HepG2 (cell line): ENCODE measurements around the gene ZDHHC16. TPM values are rescaled to one million over a fixed set of nuclear protein-coding genes. Genes with fewer than 3 reads are reported as not detected.
A peak's percentile ranks its signal among the peaks of the same experiment; 100 is the strongest.

Experiments
- ATAC-seq: fragments of 200-7000 bp; cut with Tn5 transposase; 3 replicates; pipeline ENCODE4 v1.9.1; 2020; ENCODE audit warnings: mild to moderate bottlenecking, moderate library complexity
- BruUV-seq: library from RNA; stranded (reverse); fragments of 400-500 nt; replicated peaks from 2 replicates; lab custom pipeline; 2021; lab: Mats Ljungman, UMichigan
- CTCF ChIA-PET: fragments of 300-600 bp; formaldehyde crosslinking; extraction: SDS; loops from one replicate; lab custom pipeline; 2021; ENCODE audit warnings: low total read pairs, inconsistent platforms, low intra/inter-chr PET ratio; lab: Yijun Ruan, JAX
- POLR2A ChIA-PET: fragments of 350-600 bp; sonication (Branson Sonifier 250); formaldehyde crosslinking; loops from one replicate; lab custom pipeline; 2020; ENCODE audit warnings: antibody characterized with exemption, inconsistent platforms; lab: Yijun Ruan, JAX
- DNase-seq: peaks from one replicate; pipeline ENCODE4 v3.0.0-alpha.2; 2015; ENCODE audit warnings: low spot score
- FAIRE-seq: peaks from 3 replicates; lab custom pipeline; 2011; peaks lifted over from hg19 to GRCh38; lab: Jason Lieb, UNC
- H2AFZ ChIP-seq: one replicate; pipeline ENCODE4 v1.6.1; 2011; ENCODE audit warnings: low read length, inconsistent platforms
- H3K27ac ChIP-seq: fragments of 300-600 bp; 3 replicates; pipeline ENCODE4 v1.8.0; 2011; ENCODE audit warnings: mixed run types, mild to moderate bottlenecking, mixed read lengths, low read length, inconsistent platforms; ENCODE audit not compliant: insufficient read depth; ENCODE audit errors: extremely low read length
- H3K27me3 ChIP-seq, 2 experiments: fragments of 200-600 bp in 1 of 2; 2 replicates in 1 of 2; 3 replicates in 1 of 2; pipeline versions ENCODE4 v1.6.0 to v1.8.0; 2011; ENCODE audit warnings: low read length in 2 of 2, mild to moderate bottlenecking in 2 of 2, moderate library complexity in 2 of 2, inconsistent platforms in 1 of 2; ENCODE audit not compliant: insufficient read depth in 2 of 2, control insufficient read depth in 1 of 2
- H3K36me3 ChIP-seq, 2 experiments: fragments of 200-600 bp in 1 of 2; replicated peaks in 1 of 2; 2 replicates in 1 of 2; 3 replicates in 1 of 2; pipeline versions ENCODE4 v1.5.1 to v1.8.0; 2011; ENCODE audit warnings: low read length in 2 of 2, inconsistent platforms in 1 of 2; ENCODE audit not compliant: insufficient read depth in 2 of 2, control insufficient read depth in 1 of 2
- H3K4me1 ChIP-seq: 2 replicates; pipeline ENCODE4 v1.5.1; 2012; ENCODE audit warnings: low read length, inconsistent platforms; ENCODE audit not compliant: insufficient read depth
- H3K4me2 ChIP-seq: 2 replicates; pipeline ENCODE4 v1.6.0; 2011; ENCODE audit warnings: low read depth, low read length, inconsistent platforms
- H3K4me3 ChIP-seq, 3 experiments: fragments of 200-600 bp in 1 of 3; sonication (generic), shearing (Covaris generic) in 1 of 3; replicated peaks in 1 of 3; 2 replicates each; pipeline ENCODE4 v1.5.1; 2011 to 2016; ENCODE audit warnings: low read length in 3 of 3, inconsistent platforms in 2 of 3, low read depth in 2 of 3, mild to moderate bottlenecking in 2 of 3, control low read depth in 1 of 3, mixed read lengths in 1 of 3; ENCODE audit not compliant: insufficient read depth in 1 of 3
- H3K79me2 ChIP-seq: one replicate; pipeline ENCODE4 v1.6.1; 2011; ENCODE audit warnings: low read length, inconsistent platforms; ENCODE audit not compliant: insufficient read depth
- H3K9ac ChIP-seq: 2 replicates; pipeline ENCODE4 v1.6.0; 2011; ENCODE audit warnings: mild to moderate bottlenecking, low read depth, low read length, inconsistent platforms; ENCODE audit not compliant: insufficient read depth
- H3K9me3 ChIP-seq: 2 replicates; pipeline ENCODE4 v1.5.1; 2012; ENCODE audit warnings: mild to moderate bottlenecking, low read length
- H4K20me1 ChIP-seq: 2 replicates; pipeline ENCODE4 v1.6.0; 2011; ENCODE audit warnings: inconsistent platforms, mild to moderate bottlenecking, low read length, moderate library complexity; ENCODE audit not compliant: insufficient read depth
- HNRNPK ChIP-seq: fragments of 200-400 bp; formaldehyde crosslinking; IDR thresholded peaks from 2 replicates; pipeline ENCODE4 v1.6.1; 2018; ENCODE audit warnings: low read length, low read depth, moderate library complexity, mild to moderate bottlenecking; ENCODE audit not compliant: poor library complexity, severe bottlenecking
- NR3C1 ChIP-seq: sonication (generic); formaldehyde crosslinking; IDR thresholded peaks from 2 replicates; pipeline ENCODE4 v1.4.0; 2020; ENCODE audit warnings: missing genetic modification reagents
- PAWR ChIP-seq: sonication (generic); formaldehyde crosslinking; IDR thresholded peaks from 2 replicates; pipeline ENCODE4 v1.4.0; 2020; ENCODE audit warnings: missing genetic modification reagents, mild to moderate bottlenecking, borderline replicate concordance
- POLR2G ChIP-seq: fragments of 200-400 bp; formaldehyde crosslinking; IDR thresholded peaks from 2 replicates; pipeline ENCODE4 v1.6.1; 2018; ENCODE audit warnings: mild to moderate bottlenecking, low read depth, low read length, moderate library complexity
- RBM22 ChIP-seq: fragments of 200-400 bp; formaldehyde crosslinking; optimal IDR thresholded peaks from 2 replicates; pipeline ENCODE3; 2017; ENCODE audit warnings: mild to moderate bottlenecking, low read length, moderate library complexity
- SRSF4 ChIP-seq: fragments of 200-400 bp; formaldehyde crosslinking; IDR thresholded peaks from one replicate; pipeline ENCODE4 v1.6.1; 2018; ENCODE audit warnings: mild to moderate bottlenecking, low read depth, low read length, moderate library complexity; ENCODE audit not compliant: poor library complexity, severe bottlenecking
- ZFP37 ChIP-seq: sonication (generic); formaldehyde crosslinking; IDR thresholded peaks from 2 replicates; pipeline ENCODE4 v1.4.0; 2020; ENCODE audit warnings: missing genetic modification reagents, borderline replicate concordance
- WGBS: methylation state at CpG from one replicate; pipeline ENCODE4 v1.1.6; 2017; ENCODE audit warnings: low lambda C conversion rate; 5-methylcytosine and 5-hydroxymethylcytosine counted together
- in situ Hi-C: cut with HindIII; loops from 2 replicates; pipeline ENCODE4 v1.10.0; 2017; ENCODE audit warnings: low pct_unique_long_range_greater_than_20kb; ENCODE audit not compliant: extremely low pct_ligation_motif_present
- intact Hi-C: fragments of 100-400 bp; cut with micrococcal nuclease; formaldehyde crosslinking; loops from one replicate; pipeline ENCODE4 v1.10.0; 2022; ENCODE audit not compliant: unreplicated experiment
- polyA plus RNA-seq, 8 experiments: library from polyadenylated mRNA; depleted of rRNA in 3 of 8; stranded (reverse) in 7 of 8; unstranded in 1 of 8; fragments of >200 nt; fragmentation: Illumina TruSeq in 4 of 8; extraction: Trizol in 4 of 8; gene quantifications; 2 replicates each; pipeline versions ENCODE4 v1.2.1 to v1.2.3, GENCODE V29; 2011 to 2016; ENCODE audit warnings: low read depth in 4 of 8, missing spikeins in 1 of 8, mixed read lengths in 1 of 8; ENCODE audit not compliant: insufficient read depth in 1 of 8
- total RNA-seq, 5 experiments: library from RNA; depleted of rRNA; stranded (reverse); fragments of >200 nt; fragmentation: Illumina TruSeq; extraction: Trizol; gene quantifications; 2 replicates each; pipeline ENCODE4 v1.2.3, GENCODE V29; 2016; ENCODE audit warnings: low read depth in 1 of 5

ZDHHC16 gene
- total and polyA plus RNA-seq, 2 of the 13 experiments (the other 11 are each of a cell fraction or from before 2014, with no cell fraction given): 40.8 to 41.8 TPM

GRCh38 chr10:97456686-97457065 lies 10.7 kb downstream of the ZDHHC16 start:
- Histone ChIP-seq H2AFZ (no peak overlapping the region), H3K27me3 (no peaks in the 10 kb centered on the region), H3K9me3 (no peaks in the 10 kb centered on the region), H3K4me1 (no peaks in the 10 kb centered on the region), H4K20me1 (no peaks in the 10 kb centered on the region; the same call in 1 of the 2 replicates), H3K27ac (no peak overlapping the region), H3K79me2 (no peaks in the 10 kb centered on the region), H3K4me2 (no peak overlapping the region), H3K9ac (no peak overlapping the region), H3K4me3 (no peak overlapping the region), H3K36me3 (peaks cover 47 to 93% of the 10 kb centered on the region in 2 experiments)
- WGBS: 80% methylated on average over 1 of the region's 3 CpGs
- ChIA-PET POLR2A (interaction anchor here (1.1 kb wide), 1 partner anchor 15 kb away, joined by 3 read pairs; no protein-coding TSS in a partner anchor), CTCF (no interaction called here)
- intact Hi-C loops: no loop called here
- BruUV-seq: no TSS peak
- DNase-seq (no peak), ATAC-seq (no peak), FAIRE-seq (no peak)
- in situ Hi-C loops: no loop called here
- TF ChIP-seq POLR2G: peak; percentile 48
- TF ChIP-seq ZFP37: no peak
- TF ChIP-seq NR3C1: no peak
- TF ChIP-seq, all 625 proteins: peak for 1

- ChIA-PET POLR2A (no interaction called here), CTCF (no interaction called here)
- Histone ChIP-seq H3K27me3 (no peaks in the 10 kb centered on the region), H3K4me1 (peaks cover 10% of the 10 kb centered on the region), H3K79me2 (no peaks in the 10 kb centered on the region), H4K20me1 (no peaks in the 10 kb centered on the region), H3K27ac (no peak overlapping the region), H3K36me3 (peaks cover 37 to 87% of the 10 kb centered on the region in 2 experiments), H2AFZ (no peak overlapping the region), H3K4me3 (no peak overlapping the region), H3K4me2 (no peak overlapping the region), H3K9me3 (no peaks in the 10 kb centered on the region), H3K9ac (no peak overlapping the region)
- FAIRE-seq (no peak), ATAC-seq (no peak), DNase-seq (no peak)
- 99% methylated on average over 7 of the region's 7 CpGs for WGBS
- TF ChIP-seq SRSF4 (no peak), HNRNPK (no peak), PAWR (CRISPR knock-in tag) (no peak), RBM22 (peak; percentile 86), POLR2G (0 out of 2 replicates have a peak, but pooled peaks have one; percentile 12)
- intact Hi-C loops (no loop called here), in situ Hi-C loops (no loop called here)
- BruUV-seq: no TSS peak
Measured at GRCh38 chr10:97459111-97459510, 13.1 kb downstream of the ZDHHC16 start.
